ENCODE results near the gene NPAS3.

NPAS3 gene

DNA sequence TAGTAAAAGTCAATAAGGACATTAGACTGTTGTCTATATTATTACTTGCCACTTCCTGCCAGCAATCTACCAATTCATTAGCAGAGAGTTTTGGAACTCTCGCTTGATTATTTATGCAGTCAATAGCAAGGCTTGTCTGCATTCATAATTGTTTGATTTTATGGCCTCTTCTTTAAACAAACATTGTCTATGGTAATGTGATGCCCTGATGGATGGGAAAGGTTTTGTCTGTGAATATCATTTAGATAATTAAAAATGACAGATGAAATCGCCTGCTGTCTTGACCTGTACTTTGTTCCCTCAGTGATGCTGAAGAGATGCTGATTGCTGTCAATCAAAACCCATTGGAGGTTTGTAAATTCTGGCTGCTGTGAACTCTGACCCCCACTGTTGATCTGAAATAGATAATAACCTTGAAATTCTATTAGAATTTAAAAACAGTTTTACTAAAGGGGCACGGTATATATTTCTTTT is 455.3 kb downstream of the NPAS3 start:
- DNase-seq, result no peak

DNA sequence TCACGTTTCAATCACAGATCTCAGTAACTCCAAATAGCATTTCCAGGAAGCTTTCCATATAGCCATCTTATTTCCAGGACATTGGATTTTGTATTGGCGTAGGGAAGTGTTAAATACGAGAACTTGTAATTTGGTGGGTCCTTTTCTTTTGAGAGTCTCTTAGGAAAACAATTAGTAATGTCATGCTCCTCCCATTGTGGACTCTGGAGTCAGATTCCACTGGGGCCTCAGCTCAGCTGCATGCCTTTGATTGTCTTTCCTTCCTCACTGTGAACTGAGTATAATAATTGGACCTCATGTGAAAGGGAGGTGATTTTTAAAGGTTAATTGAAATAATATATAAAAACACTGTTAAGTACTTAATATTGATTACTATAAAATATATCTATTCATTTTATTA is 462.6 kb downstream of the NPAS3 start:
- no peak for DNase-seq

DNA sequence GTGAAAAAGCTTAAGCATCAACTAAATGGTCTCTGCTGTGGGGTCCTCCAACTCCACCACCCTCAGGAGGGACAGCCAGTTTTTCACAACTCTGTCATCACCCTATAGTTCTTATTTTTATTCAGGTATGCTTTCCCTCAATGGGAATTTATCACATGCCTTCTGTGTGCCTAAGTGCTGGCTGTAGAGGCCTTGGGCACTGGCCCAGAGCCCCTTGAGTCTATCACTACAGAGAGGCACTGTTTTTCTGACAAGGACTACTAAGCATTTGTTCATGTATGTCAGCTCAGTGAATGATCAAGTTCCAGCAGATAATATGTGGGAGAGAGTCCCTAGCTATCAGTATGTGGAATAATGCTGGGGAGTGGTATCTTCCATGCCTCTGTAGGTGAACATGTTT is 463.9 kb downstream of the NPAS3 start:
- no peak for DNase-seq

DNA sequence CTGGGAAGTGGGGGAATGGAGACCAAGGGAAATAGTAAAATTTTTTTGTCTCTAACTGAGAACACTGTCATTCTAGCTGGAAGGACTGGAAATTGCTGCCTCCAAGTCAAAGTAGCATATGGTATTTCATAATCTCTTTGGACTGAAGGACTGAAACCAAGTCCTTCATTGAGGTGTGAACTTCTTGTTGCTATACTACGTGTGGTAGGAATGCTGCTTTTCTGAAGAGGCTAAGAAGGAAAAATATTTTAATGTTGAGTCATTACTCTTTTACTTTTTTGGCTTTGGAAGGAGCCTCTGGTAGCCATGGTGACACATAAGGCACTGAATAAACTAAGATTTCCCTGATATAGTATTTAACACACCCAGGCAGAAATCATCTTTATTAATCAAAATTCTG is 465.4 kb downstream of the NPAS3 start:
- DNase-seq, result no peak

DNA sequence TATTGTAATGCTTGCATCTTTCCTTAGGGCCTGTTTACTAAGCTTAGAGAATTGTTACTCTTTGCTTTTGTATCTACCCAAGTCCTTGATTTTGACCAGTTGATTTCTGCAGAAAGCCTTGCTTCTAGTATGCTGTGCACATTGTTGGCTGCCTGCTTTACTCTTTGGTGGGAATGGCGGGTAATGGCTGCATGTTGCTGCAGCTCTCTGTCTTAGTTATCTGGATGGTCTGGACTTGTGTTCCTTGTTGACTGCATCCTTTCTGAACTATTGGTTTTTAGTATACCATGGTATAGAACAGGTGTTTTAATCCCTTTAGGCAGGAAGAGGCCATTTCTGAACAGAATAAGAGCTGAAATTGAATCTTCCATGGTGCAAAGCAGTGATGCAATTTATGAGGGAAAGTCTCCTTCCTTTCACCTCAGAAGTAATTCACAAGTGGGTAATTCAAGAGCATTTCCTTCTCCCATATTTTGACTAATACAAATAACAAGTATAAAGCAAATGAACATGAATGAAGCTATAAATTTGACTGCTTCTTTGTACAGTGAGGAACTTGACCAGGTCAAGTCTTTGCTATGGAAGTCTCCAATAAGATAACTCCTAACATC is 466.4 kb downstream of the NPAS3 start:
- no peak for DNase-seq

DNA sequence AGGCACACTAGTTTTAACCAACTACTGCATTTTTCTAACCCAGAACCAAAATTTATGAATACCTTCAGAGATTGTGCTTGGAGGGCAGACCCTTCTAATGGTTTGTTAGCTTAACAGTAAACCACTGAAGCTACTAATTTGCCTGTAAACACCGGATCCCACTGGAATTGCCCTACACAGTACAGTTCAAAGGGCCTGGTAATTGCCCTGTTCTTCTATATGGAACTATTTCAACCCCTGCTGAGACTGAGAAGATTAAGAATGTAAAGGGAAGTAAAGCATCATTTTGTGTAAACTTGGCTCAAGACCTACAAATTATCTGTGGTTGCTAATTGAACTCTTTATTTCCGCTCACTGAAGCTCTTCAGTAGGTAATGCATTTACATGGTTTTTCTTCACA is 468.1 kb downstream of the NPAS3 start:
- no peak for DNase-seq

DNA sequence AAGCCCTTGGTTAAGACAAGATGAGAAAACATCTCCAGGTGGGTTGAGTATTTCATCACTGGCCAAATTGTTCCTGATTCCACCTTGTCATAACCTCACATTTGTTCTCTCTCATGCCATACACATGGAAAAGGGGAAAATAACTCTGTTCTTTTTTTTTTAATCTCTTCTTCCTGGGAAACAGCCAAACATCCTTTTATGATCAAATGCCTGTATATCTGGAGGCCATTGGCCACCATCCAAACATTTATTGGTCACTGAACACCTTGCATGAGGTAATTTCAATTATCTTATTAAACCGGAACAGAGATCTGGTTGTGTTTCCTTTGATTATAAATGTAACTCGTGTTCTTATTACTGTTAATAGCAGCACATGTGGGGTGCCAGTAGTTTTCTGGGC is 469.6 kb downstream of the NPAS3 start:
- no peak for DNase-seq

DNA sequence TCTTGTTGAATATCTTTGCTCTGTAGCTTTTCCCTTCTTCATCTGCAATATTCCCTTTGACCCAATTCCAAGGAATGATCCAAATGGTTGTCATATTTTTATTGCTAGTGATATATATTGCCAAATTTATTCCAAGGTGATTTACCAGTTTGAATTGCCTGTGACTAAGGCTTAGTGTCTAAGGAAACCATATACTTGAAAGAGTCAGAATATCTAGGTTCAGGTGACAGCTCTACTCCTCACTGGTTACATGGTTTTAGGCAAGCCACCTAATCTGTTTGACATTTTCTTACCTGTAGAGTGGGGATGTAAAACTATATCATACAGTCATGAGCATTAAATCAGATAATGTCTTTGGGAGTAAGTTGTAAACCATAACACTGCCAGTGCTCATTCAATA is 473.8 kb downstream of the NPAS3 start:
- no peak for DNase-seq

DNA sequence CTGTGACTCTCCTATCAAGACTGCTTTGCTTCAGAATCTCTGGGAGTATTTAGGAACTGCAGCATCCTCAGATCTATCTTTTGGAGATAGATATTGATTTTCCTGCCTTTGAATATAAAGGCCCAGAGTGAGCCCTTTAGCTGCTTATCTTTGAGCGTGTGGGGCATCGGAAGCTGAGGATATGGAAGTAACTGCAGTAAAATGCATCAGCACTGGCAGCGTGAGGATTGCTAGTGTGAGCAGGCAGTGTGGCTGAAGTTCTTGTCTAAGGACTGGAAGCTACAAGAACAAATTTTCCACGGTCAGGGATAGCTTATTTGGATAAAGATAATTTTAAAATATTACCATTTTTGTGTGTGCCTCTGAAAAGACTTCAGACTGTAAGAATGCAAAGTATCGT is 474.7 kb downstream of the NPAS3 start:
- no peak for DNase-seq

DNA sequence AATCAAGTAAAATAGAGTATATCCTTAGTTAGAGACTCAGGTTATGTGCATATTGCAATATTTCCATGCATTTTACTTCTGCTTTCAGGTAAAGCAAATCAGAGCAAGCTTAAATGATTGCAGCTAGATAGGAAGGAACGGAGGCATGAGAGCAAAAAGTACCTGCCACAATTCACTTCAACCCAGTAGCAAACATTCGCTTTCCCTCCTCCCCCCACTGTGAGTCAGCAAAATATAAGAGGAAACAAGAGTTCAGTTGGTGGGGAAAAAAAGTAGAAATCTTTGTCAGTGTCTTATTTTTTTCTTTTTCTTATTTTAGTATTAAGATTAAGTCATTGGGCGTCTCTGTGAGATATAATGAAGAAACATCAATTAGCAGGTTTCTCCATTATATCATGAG is 475.4 kb downstream of the NPAS3 start:
- no peak for DNase-seq

DNA sequence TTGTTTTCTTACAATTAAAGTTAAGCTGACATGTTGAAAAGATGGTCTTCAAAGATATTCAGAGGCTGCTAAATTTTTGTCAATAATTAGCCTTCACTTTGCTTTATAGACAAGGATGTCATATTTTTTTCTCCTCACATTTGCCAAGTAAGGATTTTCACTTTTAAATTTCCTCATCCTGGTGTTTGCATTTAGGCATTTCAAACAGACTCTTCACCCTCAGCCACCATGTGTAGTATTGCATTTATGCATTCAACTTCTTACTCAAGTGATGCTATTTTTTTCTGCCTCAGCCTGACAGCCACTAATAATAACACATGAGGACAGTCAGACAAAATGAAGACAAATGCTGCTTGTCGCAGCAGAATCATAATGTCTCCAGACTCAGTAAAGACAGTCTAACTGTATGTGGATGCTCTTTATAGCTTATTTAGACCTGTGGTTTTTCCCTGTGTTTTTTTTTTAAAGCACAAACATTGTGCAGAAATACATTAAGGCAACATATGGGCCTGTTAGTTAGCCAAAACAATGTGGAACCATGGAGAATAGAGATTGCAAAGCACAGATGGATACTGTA is 481.5 kb downstream of the NPAS3 start:
- DNase-seq, result no peak

DNA sequence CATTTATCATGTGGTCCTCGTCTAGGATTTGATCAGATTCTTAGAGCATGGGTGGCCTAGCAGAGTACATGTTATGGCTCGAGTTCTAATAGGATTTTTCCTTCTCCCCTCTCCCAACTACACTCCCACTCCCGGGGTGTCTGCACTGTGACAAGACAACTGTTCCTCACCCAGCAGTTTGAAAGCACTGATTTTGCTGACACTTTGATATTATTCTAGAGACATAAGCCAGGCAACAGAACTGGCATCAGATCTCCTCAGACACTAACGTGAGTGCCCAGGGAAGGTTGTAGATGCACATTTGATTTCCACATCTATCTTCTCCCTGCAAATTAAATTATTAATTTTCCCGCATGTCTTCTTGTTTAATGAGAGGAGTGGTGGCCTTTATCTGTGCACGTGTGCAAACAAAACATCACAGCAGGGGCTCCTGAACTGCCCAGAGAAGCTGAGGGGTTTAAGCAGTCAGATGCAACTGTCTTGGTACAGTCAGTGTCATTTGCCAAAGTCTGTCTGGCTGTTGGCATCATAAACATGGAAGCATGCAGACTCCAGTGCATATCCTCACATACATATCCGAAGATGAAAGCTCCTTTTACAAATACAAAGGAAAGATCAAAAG is 491.8 kb downstream of the NPAS3 start:
- DNase-seq, result no peak

DNA sequence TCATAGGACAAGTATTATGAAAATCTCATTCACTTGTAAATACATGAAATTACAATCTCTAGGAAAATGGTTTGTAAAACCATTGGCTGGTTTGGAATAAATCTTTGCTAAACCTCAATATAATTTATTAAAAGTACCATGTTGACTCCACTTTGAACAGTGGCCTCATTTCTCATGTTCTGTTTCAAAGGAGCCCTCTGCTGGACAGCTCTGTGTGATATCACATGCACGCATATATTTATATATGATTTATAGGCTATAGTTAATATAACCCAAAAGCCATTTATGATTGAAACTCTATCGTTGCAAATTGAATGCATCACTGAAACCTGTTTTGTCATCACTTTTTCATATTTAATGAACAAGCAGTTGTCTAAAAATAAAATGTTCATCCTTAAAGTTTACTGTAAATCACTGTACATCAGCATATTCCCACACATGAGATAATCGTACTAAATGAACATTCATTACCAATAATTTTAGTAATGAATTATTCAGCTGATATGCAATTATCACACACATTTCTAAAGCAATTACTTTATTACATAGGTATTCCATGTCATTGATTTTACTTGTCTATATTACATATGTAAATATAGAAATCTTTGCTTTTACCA is 493.8 kb downstream of the NPAS3 start:
- DNase-seq, result no peak

DNA sequence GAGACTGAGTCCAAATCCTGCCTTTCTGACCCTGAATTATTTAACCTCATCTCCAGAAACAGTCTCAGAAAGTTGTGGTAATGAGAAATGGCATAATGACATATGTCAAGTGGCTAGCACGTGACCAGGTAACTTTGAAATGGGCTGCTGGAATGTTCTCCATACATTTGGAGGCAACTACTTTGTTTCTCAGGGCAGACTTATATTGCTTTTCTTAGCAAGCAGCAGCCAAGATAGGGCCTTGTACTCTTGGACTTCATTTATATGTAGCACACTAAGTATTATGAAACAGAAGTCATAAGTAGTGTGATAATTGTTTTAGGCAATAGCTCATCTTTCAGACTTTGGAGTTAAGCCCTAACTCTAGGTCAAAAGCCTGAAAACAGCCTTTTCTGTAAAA is 494.7 kb downstream of the NPAS3 start:
- no peak for DNase-seq

DNA sequence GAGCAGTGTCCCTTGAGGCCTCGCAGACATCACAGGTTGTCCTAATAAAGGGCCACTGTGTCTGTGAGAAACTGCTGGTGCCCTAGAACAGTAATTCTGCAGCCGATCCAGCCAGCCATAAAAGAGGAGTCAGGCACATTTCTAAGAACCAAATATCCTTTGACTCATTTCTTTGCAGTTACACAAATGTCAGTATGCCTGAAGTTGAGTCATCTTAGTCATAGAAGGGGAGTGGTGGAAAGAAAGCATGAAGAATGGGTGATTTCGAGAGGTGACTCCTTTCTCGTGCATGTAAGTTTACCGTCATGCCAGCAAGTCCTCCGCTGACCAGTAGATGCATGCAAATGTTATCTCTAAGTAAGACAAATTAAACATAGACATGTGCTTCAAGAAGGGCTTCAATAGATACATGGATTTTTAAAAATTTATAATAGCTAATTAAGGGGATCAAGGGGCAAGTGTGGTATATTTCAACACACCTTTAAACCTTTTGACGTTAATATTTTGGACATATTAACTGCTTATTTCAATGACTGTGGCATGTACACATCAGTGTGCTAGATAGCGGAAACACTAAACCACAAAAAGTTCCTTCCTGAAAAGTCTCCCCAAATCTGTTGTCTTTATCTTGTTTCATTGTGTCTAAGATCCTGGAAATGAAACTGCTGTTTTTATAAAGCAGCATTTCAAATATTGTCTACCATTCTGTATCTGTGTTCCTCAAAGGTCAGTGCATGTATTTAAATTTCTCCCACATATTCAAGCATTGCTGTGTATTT is 497.4 kb downstream of the NPAS3 start:
- no peak for DNase-seq

DNA sequence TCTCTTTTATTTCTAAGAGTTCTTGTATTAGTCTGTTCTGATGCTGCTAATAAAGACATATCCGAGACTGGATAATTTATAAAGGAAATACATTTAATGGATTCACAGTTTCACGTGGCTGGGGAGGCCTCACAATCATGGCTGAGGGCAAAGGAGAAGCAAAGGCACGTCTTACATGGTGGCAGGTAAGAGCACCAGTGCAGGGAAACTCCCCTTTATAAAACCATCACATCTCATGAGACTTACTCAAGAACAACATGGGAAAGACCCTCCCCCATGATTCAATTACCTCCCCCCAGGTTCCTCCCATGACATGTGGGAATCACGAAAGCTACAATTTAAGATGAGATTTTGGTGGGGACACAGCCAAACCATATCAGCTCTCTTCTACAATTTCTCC is 503.0 kb downstream of the NPAS3 start:
- DNase-seq, result no peak

DNA sequence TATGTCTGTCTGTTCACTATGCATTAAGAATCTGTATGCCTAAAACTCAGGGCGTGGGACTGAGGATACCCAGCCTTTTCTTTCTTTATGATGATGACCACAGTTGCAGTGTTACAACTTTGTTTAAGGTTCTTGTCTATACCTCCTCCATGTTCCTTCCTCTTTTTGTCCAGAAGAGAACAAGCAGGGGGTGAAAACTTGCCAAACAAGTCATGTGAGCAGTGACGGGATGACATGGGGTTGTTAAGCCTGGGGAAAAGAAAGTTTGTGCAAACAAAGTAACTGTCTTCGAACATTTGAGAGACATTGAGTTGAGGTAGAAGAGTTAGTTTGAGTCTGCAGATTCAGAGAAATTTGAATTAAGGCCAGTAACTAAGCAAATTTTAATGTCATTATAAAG is 505.5 kb downstream of the NPAS3 start:
- DNase-seq, result no peak

DNA sequence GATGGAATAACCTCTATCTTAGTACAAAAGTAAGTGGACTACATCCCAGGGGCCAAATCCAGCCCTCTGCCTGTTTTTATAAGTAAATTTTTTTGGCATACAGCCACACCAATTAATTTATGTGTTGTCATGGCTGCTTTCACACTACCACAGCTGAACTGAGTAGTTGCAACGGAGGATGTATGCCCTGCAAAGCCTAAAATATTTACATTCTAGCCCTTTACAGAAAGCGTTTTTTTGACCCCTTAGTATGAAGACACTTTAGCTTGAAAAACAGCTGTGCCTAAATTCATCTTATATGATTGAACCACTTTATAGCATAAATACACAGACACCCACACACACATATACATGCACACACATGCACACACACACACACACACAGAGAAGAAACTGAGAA is 510.6 kb downstream of the NPAS3 start:
- no peak for DNase-seq

DNA sequence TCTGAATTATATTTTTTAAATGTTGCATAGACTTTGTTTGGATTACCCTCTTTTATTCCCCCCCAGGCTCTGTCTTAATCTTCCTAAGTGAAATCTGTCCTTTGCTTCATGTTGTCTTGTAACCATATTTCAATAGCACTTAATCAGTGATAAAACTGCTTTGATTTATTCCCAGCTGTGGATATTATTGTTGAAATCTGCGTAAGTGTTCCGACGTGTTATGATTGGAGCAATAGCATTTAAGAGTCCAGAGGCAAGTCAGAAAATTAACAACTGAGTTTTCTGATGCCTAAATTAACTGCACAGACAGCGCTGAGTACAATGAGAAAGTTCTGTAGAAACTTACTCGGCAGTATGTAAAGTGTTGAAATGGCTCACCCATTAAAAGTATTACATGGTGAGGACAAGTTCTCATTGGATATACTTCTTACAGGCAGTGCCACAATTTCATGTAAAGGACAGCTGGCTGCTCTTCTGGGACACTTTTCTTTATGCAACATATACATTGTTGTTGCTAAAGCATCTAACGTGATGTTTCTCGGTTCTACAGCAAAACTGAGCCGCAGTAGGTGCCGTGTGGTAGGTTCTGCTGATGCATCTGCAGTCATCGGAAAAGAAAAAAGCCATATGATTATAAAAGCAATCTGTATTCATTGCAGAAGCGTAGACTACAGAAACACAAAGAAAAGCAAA is 511.2 kb downstream of the NPAS3 start:
- no peak for DNase-seq

DNA sequence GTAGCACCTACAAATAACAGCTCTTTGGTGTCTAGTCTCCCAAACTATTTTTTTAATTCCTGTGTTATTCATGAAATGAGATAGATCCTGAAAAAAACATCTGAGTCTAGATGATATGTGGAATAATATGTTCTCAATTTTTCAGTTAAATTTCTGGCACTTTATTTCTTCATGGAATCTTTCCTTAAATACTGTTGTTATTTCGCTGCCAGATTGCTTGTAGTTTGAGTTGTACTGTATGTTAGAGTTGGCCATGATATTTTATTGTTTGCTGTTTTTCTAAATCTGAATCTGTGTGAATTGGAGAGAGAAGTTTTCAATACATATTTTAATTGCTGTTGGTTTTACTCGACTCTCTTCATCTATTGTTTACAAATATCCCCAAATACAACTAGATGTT is 511.7 kb downstream of the NPAS3 start:
- DNase-seq, result no peak

DNA sequence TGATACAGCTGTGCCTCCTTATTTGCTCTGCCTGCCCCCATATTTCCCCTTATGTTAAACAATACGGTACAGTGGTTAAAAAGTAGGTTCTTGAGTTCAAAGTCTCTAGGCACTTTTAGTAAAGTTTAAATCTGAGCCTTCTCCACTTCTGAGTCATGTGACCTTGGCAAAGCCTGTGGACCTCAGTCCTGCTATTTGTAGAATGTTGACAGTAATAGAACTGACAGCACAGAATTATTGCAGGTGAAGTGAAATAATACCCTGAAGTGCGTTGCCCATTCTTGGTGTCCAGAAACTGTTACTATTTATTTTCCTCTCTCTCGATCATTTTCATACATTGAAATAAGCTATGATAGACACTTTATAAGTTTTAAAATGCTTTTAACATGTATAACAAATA is 512.5 kb downstream of the NPAS3 start:
- no peak for DNase-seq

DNA sequence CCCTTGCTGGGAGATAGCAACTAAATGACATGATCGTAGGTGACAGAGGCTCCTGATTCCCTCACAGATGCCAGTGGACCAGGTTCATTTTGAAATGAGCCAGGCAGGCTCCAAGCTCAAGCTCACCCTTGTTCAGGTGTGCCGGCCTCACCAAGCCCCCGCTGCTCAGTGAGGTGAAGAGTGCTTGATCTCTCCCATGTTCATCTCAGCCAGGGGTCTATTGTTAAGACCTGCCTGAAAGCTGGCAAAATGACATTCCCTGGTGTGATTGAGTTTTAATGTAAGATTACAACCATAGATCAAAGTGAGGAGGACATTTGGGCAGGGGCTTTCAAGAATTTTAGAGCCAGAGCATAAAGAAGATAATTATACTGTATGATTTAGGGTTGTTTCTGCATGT is 514.3 kb downstream of the NPAS3 start:
- DNase-seq, result no peak
